ENCODE measurements around the gene COL12A1. TPM values are rescaled to one million over a fixed set of nuclear protein-coding genes. Genes with fewer than 3 reads are reported as not detected.

The COL12A1 gene
- total RNA-seq, 4 donors from 2014 or later, result 208 to 539 (median 257) TPM

- Histone ChIP-seq H3K27ac (peak overlapping the region in 1 of 4 donors; percentile 11), H3K27me3 (no peaks in the 10 kb centered on the region), H3K36me3 (peaks cover 0 to 41% (median 0%) of the 10 kb centered on the region in 3 donors), H3K9me3 (no peaks in the 10 kb centered on the region), H3K4me3 (no peak overlapping the region), H3K4me1 (peaks cover 0 to 23% (median 5%) of the 10 kb centered on the region in 4 donors)
- WGBS, 2 donors, result 48 to 55% methylated on average over 5 of the region's 5 CpGs
- TF ChIP-seq EP300 (IDR thresholded peaks at IDR 0.05), result no peak
- TF ChIP-seq POLR2A (IDR thresholded peaks at IDR 0.05), result no peak
- no peak for TF ChIP-seq CTCF (IDR thresholded peaks at IDR 0.05)
- DNase-seq (ENCODE audit: low spot score in 2 of 2), result no peak
Measured at GRCh38 chr6:75102301-75102700, 103.6 kb downstream of the COL12A1 start.

GRCh38 chr6:75101896-75102295, 104.0 kb downstream of the COL12A1 start:
- 48 to 62% methylated on average over 4 of the region's 4 CpGs for WGBS, 2 donors
- TF ChIP-seq CTCF (IDR thresholded peaks at IDR 0.05) (no peak), EP300 (IDR thresholded peaks at IDR 0.05) (no peak), POLR2A (IDR thresholded peaks at IDR 0.05) (no peak)
- Histone ChIP-seq H3K27ac (no peak overlapping the region), H3K9me3 (no peaks in the 10 kb centered on the region), H3K4me3 (no peak overlapping the region), H3K36me3 (peaks cover 0 to 40% (median 0%) of the 10 kb centered on the region in 3 donors), H3K27me3 (no peaks in the 10 kb centered on the region), H3K4me1 (peaks cover 0 to 23% (median 5%) of the 10 kb centered on the region in 4 donors)
- DNase-seq (ENCODE audit: low spot score in 2 of 2), result no peak

GRCh38 chr6:75098709-75099108, 107.1 kb downstream of the COL12A1 start:
- peaks cover 0 to 35% (median 0%) of the 10 kb centered on the region in 3 donors for H3K36me3 ChIP-seq
- H3K27me3 ChIP-seq, result no peaks in the 10 kb centered on the region
- H3K4me1 ChIP-seq, result peaks cover 0 to 36% (median 5%) of the 10 kb centered on the region in 4 donors
- peak; percentile 59 to 82 for DNase-seq (ENCODE audit: low spot score in 2 of 2)
- no peak for TF ChIP-seq CTCF (IDR thresholded peaks at IDR 0.05)
- peak in 1 of 2 donors; percentile 90 for TF ChIP-seq EP300 (IDR thresholded peaks at IDR 0.05)
- TF ChIP-seq POLR2A (IDR thresholded peaks at IDR 0.05), result no peak
- H3K4me3 ChIP-seq, result no peak overlapping the region
- H3K9me3 ChIP-seq, result no peaks in the 10 kb centered on the region
- WGBS, 2 donors, result 13 to 17% methylated on average over 5 of the region's 5 CpGs
- peak overlapping the region in 2 of 4 donors; percentile 61 to 63 for H3K27ac ChIP-seq

- H3K4me3 ChIP-seq, result no peak overlapping the region
- H3K4me1 ChIP-seq, result peaks cover 0 to 36% (median 5%) of the 10 kb centered on the region in 4 donors
- H3K36me3 ChIP-seq, result peaks cover 0 to 29% (median 0%) of the 10 kb centered on the region in 3 donors
- DNase-seq (ENCODE audit: low spot score in 2 of 2), result no peak
- 64 to 67% methylated on average over 4 of the region's 4 CpGs for whole genome bisulfite sequencing, 2 donors
- H3K9me3 ChIP-seq, result no peaks in the 10 kb centered on the region
- H3K27me3 ChIP-seq, result no peaks in the 10 kb centered on the region
- H3K27ac ChIP-seq, result no peak overlapping the region
- no peak for TF ChIP-seq POLR2A (IDR thresholded peaks at IDR 0.05)
- TF ChIP-seq CTCF (IDR thresholded peaks at IDR 0.05), result no peak
- TF ChIP-seq EP300 (IDR thresholded peaks at IDR 0.05), result no peak
Measured at GRCh38 chr6:75096966-75097365, 108.9 kb downstream of the COL12A1 start.

DNA sequence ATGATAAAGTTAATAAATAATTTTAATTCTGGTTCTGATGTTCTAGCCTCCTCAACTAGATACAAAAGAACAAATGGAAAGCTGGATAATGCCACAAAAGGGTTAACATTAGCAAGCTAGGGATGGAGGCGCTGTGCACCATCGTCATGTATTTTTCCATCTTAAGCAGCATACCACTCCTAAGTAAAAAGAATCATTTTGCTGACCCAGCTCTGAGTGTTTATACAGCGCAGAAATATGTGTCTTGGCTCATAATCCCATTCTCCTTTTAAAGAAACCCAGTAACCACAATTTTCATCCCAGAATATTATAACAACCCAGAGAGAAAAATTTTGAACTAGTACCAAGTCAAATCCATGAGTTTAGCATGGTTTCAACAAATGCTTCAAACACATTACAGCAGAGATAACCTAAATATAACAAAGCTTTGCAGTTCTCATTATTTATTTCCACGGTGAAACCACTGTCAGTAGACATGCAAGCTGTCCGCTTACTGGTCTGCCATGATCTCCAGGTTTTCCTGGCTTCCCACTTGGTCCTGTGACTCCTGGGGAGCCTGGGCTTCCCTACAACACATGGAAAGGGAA, 111.1 kb downstream of the COL12A1 start:
- TF ChIP-seq POLR2A (IDR thresholded peaks at IDR 0.05) (no peak), CTCF (IDR thresholded peaks at IDR 0.05) (no peak), EP300 (IDR thresholded peaks at IDR 0.05) (no peak)
- Histone ChIP-seq H3K9me3 (no peaks in the 10 kb centered on the region), H3K4me1 (peaks cover 0 to 32% (median 4%) of the 10 kb centered on the region in 4 donors), H3K27ac (no peak overlapping the region), H3K36me3 (peaks cover 0 to 14% (median 0%) of the 10 kb centered on the region in 3 donors), H3K4me3 (no peak overlapping the region), H3K27me3 (no peaks in the 10 kb centered on the region)
- WGBS, 2 donors, result 31 to 34% methylated on average over 5 of the region's 5 CpGs
- DNase-seq (ENCODE audit: low spot score in 2 of 2), result no peak

All from tibial nerve (tissue), 4 donors.